HepG2 (cell line): ENCODE results near the gene STUB1. TPM values are rescaled to one million over a fixed set of nuclear protein-coding genes. Genes with fewer than 3 reads are reported as not detected.

ENCODE experiments used
- AGO1 ChIP-seq: fragments of 200-400 bp; formaldehyde crosslinking; IDR thresholded peaks from 2 replicates; pipeline ENCODE4 v1.6.1; 2017; ENCODE audit warnings: mild to moderate bottlenecking, low read depth, low read length, moderate library complexity; ENCODE audit not compliant: poor library complexity, severe bottlenecking
- GATAD1 ChIP-seq: IDR thresholded peaks from 2 replicates; pipeline ENCODE4 v1.6.1; 2016; ENCODE audit warnings: missing genetic modification reagents, missing compliant biosample characterization
- HNF4A ChIP-seq: sonication (generic); formaldehyde crosslinking; IDR thresholded peaks from 2 replicates; pipeline ENCODE4 v1.4.0; 2020; ENCODE audit warnings: missing genetic modification reagents
- HOMEZ ChIP-seq: IDR thresholded peaks from 2 replicates; pipeline ENCODE4 v1.6.1; 2016; ENCODE audit warnings: low read depth
- MBD4 ChIP-seq: IDR thresholded peaks from 2 replicates; pipeline ENCODE4 v1.6.1; 2012; ENCODE audit warnings: low read length, inconsistent platforms, borderline replicate concordance
- MED8 ChIP-seq: sonication (generic); formaldehyde crosslinking; IDR thresholded peaks from 2 replicates; pipeline ENCODE4 v1.8.1; 2023; ENCODE audit warnings: mild to moderate bottlenecking, missing genetic modification reagents; ENCODE audit not compliant: insufficient replicate concordance
- PCBP1 ChIP-seq: fragments of 200-400 bp; formaldehyde crosslinking; IDR thresholded peaks from 2 replicates; pipeline ENCODE4 v1.6.1; 2017; ENCODE audit warnings: mild to moderate bottlenecking, low read depth, low read length, borderline replicate concordance
- SRF ChIP-seq: IDR thresholded peaks from 2 replicates; pipeline ENCODE4 v1.6.1; 2011; ENCODE audit warnings: mild to moderate bottlenecking, low read depth, low read length, moderate library complexity
- TFAP4 ChIP-seq: sonication (generic); IDR thresholded peaks from 2 replicates; pipeline ENCODE4 v1.6.1; 2016; ENCODE audit warnings: low read depth, borderline replicate concordance
- THAP9 ChIP-seq: sonication (generic); formaldehyde crosslinking; IDR thresholded peaks from 2 replicates; pipeline ENCODE4; 2020; ENCODE audit warnings: missing genetic modification reagents, mild to moderate bottlenecking, borderline replicate concordance
- U2AF1 ChIP-seq: fragments of 200-400 bp; formaldehyde crosslinking; optimal IDR thresholded peaks from 2 replicates; pipeline ENCODE3; 2017; ENCODE audit warnings: mild to moderate bottlenecking, low read depth, low read length
- ZNF331 ChIP-seq: sonication (generic); formaldehyde crosslinking; IDR thresholded peaks from 2 replicates; pipeline ENCODE4 v1.4.0; 2020; ENCODE audit warnings: missing genetic modification reagents
- ZNF530 ChIP-seq: sonication (generic); formaldehyde crosslinking; IDR thresholded peaks from 2 replicates; pipeline ENCODE4 v1.5.0; 2020; ENCODE audit warnings: low read depth, mild to moderate bottlenecking, missing genetic modification reagents
- ZNF598 ChIP-seq: sonication (generic); formaldehyde crosslinking; IDR thresholded peaks from 2 replicates; pipeline ENCODE4 v1.5.1; 2020; ENCODE audit warnings: mild to moderate bottlenecking, missing genetic modification reagents, borderline replicate concordance
- ZNF841 ChIP-seq: sonication (generic); formaldehyde crosslinking; IDR thresholded peaks from 2 replicates; pipeline ENCODE4 v1.8.1; 2023; ENCODE audit warnings: missing genetic modification reagents, borderline replicate concordance
- polyA plus RNA-seq, 8 experiments: library from polyadenylated mRNA; depleted of rRNA in 3 of 8; stranded (reverse) in 7 of 8; unstranded in 1 of 8; fragments of >200 nt; fragmentation: Illumina TruSeq in 4 of 8; extraction: Trizol in 4 of 8; gene quantifications; 2 replicates each; pipeline versions ENCODE4 v1.2.1 to v1.2.3, GENCODE V29; 2011 to 2016; ENCODE audit warnings: low read depth in 4 of 8, missing spikeins in 1 of 8, mixed read lengths in 1 of 8; ENCODE audit not compliant: insufficient read depth in 1 of 8
- total RNA-seq, 5 experiments: library from RNA; depleted of rRNA; stranded (reverse); fragments of >200 nt; fragmentation: Illumina TruSeq; extraction: Trizol; gene quantifications; 2 replicates each; pipeline ENCODE4 v1.2.3, GENCODE V29; 2016; ENCODE audit warnings: low read depth in 1 of 5
- TF ChIP-seq, protein P1 (sequence below): sonication (generic); formaldehyde crosslinking; IDR thresholded peaks from 2 replicates; pipeline ENCODE4 v1.5.0; 2020; ENCODE audit warnings: missing genetic modification reagents, mild to moderate bottlenecking, borderline replicate concordance
- TF ChIP-seq, protein P2 (sequence below), 2 experiments: sonication (generic) in 1 of 2; formaldehyde crosslinking in 1 of 2; IDR thresholded peaks; 2 replicates each; pipeline versions ENCODE4 v1.4.0 to v1.6.1; 2018 to 2020; ENCODE audit warnings: missing genetic modification reagents in 2 of 2, borderline replicate concordance in 1 of 2, low read depth in 1 of 2, mild to moderate bottlenecking in 1 of 2, missing biosample characterization in 1 of 2
- TF ChIP-seq, protein P3 (sequence below): IDR thresholded peaks from 2 replicates; pipeline ENCODE4 v1.6.1; 2018; ENCODE audit warnings: missing genetic modification reagents, mild to moderate bottlenecking, missing compliant biosample characterization

STUB1 gene
- total and polyA plus RNA-seq, 2 of the 13 experiments (the other 11 are each of a cell fraction or from before 2014, with no cell fraction given), result 52.9 to 78.2 TPM

- TF ChIP-seq ZNF530 (CRISPR knock-in tag) (no peak), U2AF1 (no peak), MED8 (CRISPR knock-in tag) (no peak), MBD4 (no peak), ZNF331 (peak; percentile 32; the same call in 1 of the 2 replicates), THAP9 (peak; percentile 87; the same call in 1 of the 2 replicates), TFAP4 (no peak), HNF4A (CRISPR knock-in tag) (no peak), AGO1 (peak; percentile 41), ZNF598 (CRISPR knock-in tag) (no peak), GATAD1 (no peak), SRF (no peak), PCBP1 (peak; percentile 52; the same call in 1 of the 2 replicates), ZNF841 (CRISPR knock-in tag) (no peak), HOMEZ (no peak)
- TF ChIP-seq, protein P1, sequence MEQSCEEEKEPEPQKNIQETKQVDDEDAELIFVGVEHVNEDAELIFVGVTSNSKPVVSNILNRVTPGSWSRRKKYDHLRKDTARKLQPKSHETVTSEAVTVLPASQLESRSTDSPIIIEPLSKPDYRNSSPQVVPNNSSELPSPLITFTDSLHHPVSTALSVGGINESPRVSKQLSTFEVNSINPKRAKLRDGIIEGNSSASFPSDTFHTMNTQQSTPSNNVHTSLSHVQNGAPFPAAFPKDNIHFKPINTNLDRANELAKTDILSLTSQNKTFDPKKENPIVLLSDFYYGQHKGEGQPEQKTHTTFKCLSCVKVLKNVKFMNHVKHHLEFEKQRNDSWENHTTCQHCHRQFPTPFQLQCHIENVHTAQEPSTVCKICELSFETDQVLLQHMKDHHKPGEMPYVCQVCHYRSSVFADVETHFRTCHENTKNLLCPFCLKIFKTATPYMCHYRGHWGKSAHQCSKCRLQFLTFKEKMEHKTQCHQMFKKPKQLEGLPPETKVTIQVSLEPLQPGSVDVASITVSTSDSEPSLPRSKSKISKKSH, result peak; percentile 56; the same call in 1 of the 2 replicates
- TF ChIP-seq, protein P2, sequence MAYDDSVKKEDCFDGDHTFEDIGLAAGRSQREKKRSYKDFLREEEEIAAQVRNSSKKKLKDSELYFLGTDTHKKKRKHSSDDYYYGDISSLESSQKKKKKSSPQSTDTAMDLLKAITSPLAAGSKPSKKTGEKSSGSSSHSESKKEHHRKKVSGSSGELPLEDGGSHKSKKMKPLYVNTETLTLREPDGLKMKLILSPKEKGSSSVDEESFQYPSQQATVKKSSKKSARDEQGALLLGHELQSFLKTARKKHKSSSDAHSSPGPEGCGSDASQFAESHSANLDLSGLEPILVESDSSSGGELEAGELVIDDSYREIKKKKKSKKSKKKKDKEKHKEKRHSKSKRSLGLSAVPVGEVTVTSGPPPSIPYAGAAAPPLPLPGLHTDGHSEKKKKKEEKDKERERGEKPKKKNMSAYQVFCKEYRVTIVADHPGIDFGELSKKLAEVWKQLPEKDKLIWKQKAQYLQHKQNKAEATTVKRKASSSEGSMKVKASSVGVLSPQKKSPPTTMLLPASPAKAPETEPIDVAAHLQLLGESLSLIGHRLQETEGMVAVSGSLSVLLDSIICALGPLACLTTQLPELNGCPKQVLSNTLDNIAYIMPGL (CRISPR knock-in tag; IDR thresholded peaks at IDR 0.05; ENCODE audit: borderline replicate concordance in 1 of 2, low read depth in 1 of 2), result peak in 1 of 2 experiments; percentile 51; a peak in 1 of 4 replicates
- TF ChIP-seq, protein P3, sequence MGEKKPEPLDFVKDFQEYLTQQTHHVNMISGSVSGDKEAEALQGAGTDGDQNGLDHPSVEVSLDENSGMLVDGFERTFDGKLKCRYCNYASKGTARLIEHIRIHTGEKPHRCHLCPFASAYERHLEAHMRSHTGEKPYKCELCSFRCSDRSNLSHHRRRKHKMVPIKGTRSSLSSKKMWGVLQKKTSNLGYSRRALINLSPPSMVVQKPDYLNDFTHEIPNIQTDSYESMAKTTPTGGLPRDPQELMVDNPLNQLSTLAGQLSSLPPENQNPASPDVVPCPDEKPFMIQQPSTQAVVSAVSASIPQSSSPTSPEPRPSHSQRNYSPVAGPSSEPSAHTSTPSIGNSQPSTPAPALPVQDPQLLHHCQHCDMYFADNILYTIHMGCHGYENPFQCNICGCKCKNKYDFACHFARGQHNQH (CRISPR knock-in tag), result peak; percentile 25; the same call in 1 of the 2 replicates
Measured at GRCh38 chr16:711548-712320, 31.5 kb downstream of the STUB1 start (continued).
